ENCODE results near the gene PRRG2. TPM values are rescaled to one million over a fixed set of nuclear protein-coding genes. Genes with fewer than 3 reads are reported as not detected.
"Not testable (repeated sequence)": the region's sequence is repeated elsewhere in the genome, so short reads cannot be mapped to it uniquely, and the experiment has no call there.

Gene PRRG2
- total and polyA plus RNA-seq, 7 experiments from 2014 or later: 0.30 to 2.9 (median 0.54) TPM; not detected in 1

GRCh38 chr19:49626226-49626625, 45.1 kb downstream of the PRRG2 start:
- intact Hi-C loops (cut with micrococcal nuclease): no loop called here
- ChIA-PET CTCF (no interaction called here), POLR2A (interaction anchor here (0.5 kb wide), 1 partner anchor 37 kb away, joined by 3 read pairs; no protein-coding TSS in a partner anchor)
- H3K4me1 ChIP-seq (ENCODE audit: control insufficient read depth in 2 of 2, insufficient read depth in 2 of 2, low read length in 2 of 2): no peaks in the 10 kb centered on the region
- H3K9me3 ChIP-seq (ENCODE audit: control insufficient read depth in 2 of 3, low read length in 3 of 3): no peaks in the 10 kb centered on the region
- ATAC-seq: no peak
- no peaks in the 10 kb centered on the region for H3K27me3 ChIP-seq (ENCODE audit: control insufficient read depth in 2 of 2, insufficient read depth in 2 of 2, low read length in 2 of 2)
- Mint-ChIP-seq H3K36me3 (peaks cover 0 to 23% (median 4%) of the 10 kb centered on the region in 5 donors), H3K4me1 (peaks cover 0 to 3% (median 0%) of the 10 kb centered on the region in 7 donors), H3K4me3 (no peak overlapping the region), H3K27me3 (no peaks in the 10 kb centered on the region), H3K9me3 (no peaks in the 10 kb centered on the region), H3K27ac (no peak overlapping the region)
- H3K36me3 ChIP-seq (ENCODE audit: control insufficient read depth in 2 of 3, insufficient read depth in 3 of 3, low read length in 3 of 3): peaks cover 0 to 50% (median 5%) of the 10 kb centered on the region in 3 experiments
- no peak overlapping the region for H3K27ac ChIP-seq (ENCODE audit: low read depth, low read length)
- DNase-seq: no peak
- no peak overlapping the region for H3K4me3 ChIP-seq (ENCODE audit: low read length)

- H3K27ac Mint-ChIP-seq: peak overlapping the region in 7 of 9 donors; percentile 13 to 84 (median 67)
- H3K4me3 Mint-ChIP-seq: no peak overlapping the region
- ATAC-seq (no peak), DNase-seq (no peak)
- ChIA-PET POLR2A (no interaction called here), CTCF (interaction anchor here (0.6 kb wide), 1 partner anchor 66 kb away, joined by 3 read pairs; no protein-coding TSS in a partner anchor)
- H3K9me3 ChIP-seq (ENCODE audit: control insufficient read depth in 2 of 3, low read length in 3 of 3): no peaks in the 10 kb centered on the region
- H3K4me1 ChIP-seq (ENCODE audit: control insufficient read depth in 2 of 2, insufficient read depth in 2 of 2, low read length in 2 of 2): no peaks in the 10 kb centered on the region
- H3K27me3 Mint-ChIP-seq: no peaks in the 10 kb centered on the region
- no peaks in the 10 kb centered on the region for H3K4me1 Mint-ChIP-seq
- peaks cover 0 to 13% (median 0%) of the 10 kb centered on the region in 5 donors for H3K36me3 Mint-ChIP-seq
- peaks cover 0 to 23% (median 0%) of the 10 kb centered on the region in 3 experiments for H3K36me3 ChIP-seq (ENCODE audit: control insufficient read depth in 2 of 3, insufficient read depth in 3 of 3, low read length in 3 of 3)
- no peaks in the 10 kb centered on the region for H3K9me3 Mint-ChIP-seq
- intact Hi-C loops (cut with micrococcal nuclease): no loop called here
- H3K27ac ChIP-seq (ENCODE audit: low read depth, low read length): no peak overlapping the region
- H3K27me3 ChIP-seq (ENCODE audit: control insufficient read depth in 2 of 2, insufficient read depth in 2 of 2, low read length in 2 of 2): no peaks in the 10 kb centered on the region
- no peak overlapping the region for H3K4me3 ChIP-seq (ENCODE audit: low read length)
Observed at GRCh38 chr19:49629659-49630058, 48.5 kb downstream of the PRRG2 start.

GRCh38 chr19:49631014-49631588, 50.0 kb downstream of the PRRG2 start:
- Mint-ChIP-seq H3K4me1 (peaks cover 0 to 4% (median 0%) of the 10 kb centered on the region in 7 donors), H3K4me3 (no peak overlapping the region), H3K36me3 (peaks cover 0 to 13% (median 0%) of the 10 kb centered on the region in 5 donors), H3K27me3 (no peaks in the 10 kb centered on the region), H3K27ac (peak overlapping the region in 6 of 9 donors; percentile 13 to 73 (median 46)), H3K9me3 (peaks cover 0 to 2% (median 0%) of the 10 kb centered on the region in 11 donors)
- Histone ChIP-seq H3K4me3 (ENCODE audit: low read length) (no peak overlapping the region), H3K9me3 (ENCODE audit: control insufficient read depth in 2 of 3, low read length in 3 of 3) (no peaks in the 10 kb centered on the region), H3K36me3 (ENCODE audit: control insufficient read depth in 2 of 3, insufficient read depth in 3 of 3, low read length in 3 of 3) (peaks cover 0 to 12% (median 0%) of the 10 kb centered on the region in 3 experiments), H3K4me1 (ENCODE audit: control insufficient read depth in 2 of 2, insufficient read depth in 2 of 2, low read length in 2 of 2) (no peaks in the 10 kb centered on the region), H3K27me3 (ENCODE audit: control insufficient read depth in 2 of 2, insufficient read depth in 2 of 2, low read length in 2 of 2) (no peaks in the 10 kb centered on the region), H3K27ac (ENCODE audit: low read depth, low read length) (no peak overlapping the region)
- POLR2A ChIA-PET: interaction anchor here (0.6 to 1.2 kb wide), 2 partner anchors 28 to 146 kb away, joined by 3 read pairs; no protein-coding TSS in a partner anchor
- DNase-seq (no peak), ATAC-seq (no peak)
- intact Hi-C loops (cut with micrococcal nuclease): no loop called here
- CTCF ChIA-PET: interaction anchor here (1.0 kb wide), 1 partner anchor 38 kb away, joined by 4 read pairs; no protein-coding TSS in a partner anchor

- Mint-ChIP-seq H3K4me1 (peaks cover 0 to 4% (median 0%) of the 10 kb centered on the region in 7 donors), H3K36me3 (peaks cover 0 to 9% (median 0%) of the 10 kb centered on the region in 5 donors), H3K27ac (peak overlapping the region in 4 of 9 donors; percentile 12 to 40 (median 32)), H3K9me3 (peaks cover 0 to 2% (median 0%) of the 10 kb centered on the region in 11 donors), H3K27me3 (no peaks in the 10 kb centered on the region), H3K4me3 (no peak overlapping the region)
- Histone ChIP-seq H3K4me3 (ENCODE audit: low read length) (no peak overlapping the region), H3K27me3 (ENCODE audit: control insufficient read depth in 2 of 2, insufficient read depth in 2 of 2, low read length in 2 of 2) (no peaks in the 10 kb centered on the region), H3K4me1 (ENCODE audit: control insufficient read depth in 2 of 2, insufficient read depth in 2 of 2, low read length in 2 of 2) (no peaks in the 10 kb centered on the region), H3K9me3 (ENCODE audit: control insufficient read depth in 2 of 3, low read length in 3 of 3) (no peaks in the 10 kb centered on the region), H3K27ac (ENCODE audit: low read depth, low read length) (no peak overlapping the region), H3K36me3 (ENCODE audit: control insufficient read depth in 2 of 3, insufficient read depth in 3 of 3, low read length in 3 of 3) (peaks cover 0 to 7% (median 0%) of the 10 kb centered on the region in 3 experiments)
- ChIA-PET POLR2A (interaction anchor here (1.2 kb wide), 1 partner anchor 29 kb away, joined by 3 read pairs; no protein-coding TSS in a partner anchor), CTCF (interaction anchor here (1.0 kb wide), 1 partner anchor 38 kb away, joined by 4 read pairs; no protein-coding TSS in a partner anchor)
- intact Hi-C loops (cut with micrococcal nuclease): no loop called here
- ATAC-seq (no peak), DNase-seq (no peak)
Observed at GRCh38 chr19:49631610-49632192, 50.6 kb downstream of the PRRG2 start.

GRCh38 chr19:49632576-49632975, 51.5 kb downstream of the PRRG2 start:
- POLR2A ChIA-PET: no interaction called here
- CTCF ChIA-PET: no interaction called here

GRCh38 chr19:49633273-49633672, 52.2 kb downstream of the PRRG2 start:
- H3K4me3 Mint-ChIP-seq: not testable (repeated sequence)
- POLR2A ChIA-PET: interaction anchor here (0.7 kb wide), 1 partner anchor 270 kb away, joined by 6 read pairs; no protein-coding TSS in a partner anchor

More at GRCh38 chr19:49632576-49632975, 51.5 kb downstream of the PRRG2 start:
- no peaks in the 10 kb centered on the region for H3K4me1 ChIP-seq (ENCODE audit: control insufficient read depth in 2 of 2, insufficient read depth in 2 of 2, low read length in 2 of 2)
- Mint-ChIP-seq H3K27ac (peak overlapping the region in 1 of 9 donors; percentile 74), H3K27me3 (no peaks in the 10 kb centered on the region), H3K36me3 (peaks cover 0 to 5% (median 0%) of the 10 kb centered on the region in 5 donors), H3K4me3 (no peak overlapping the region), H3K4me1 (peaks cover under 1 to 6% (median 2%) of the 10 kb centered on the region in 7 donors), H3K9me3 (peaks cover 0 to 2% (median 0%) of the 10 kb centered on the region in 11 donors)
- H3K36me3 ChIP-seq (ENCODE audit: control insufficient read depth in 2 of 3, insufficient read depth in 3 of 3, low read length in 3 of 3): peaks cover 0 to 3% (median 0%) of the 10 kb centered on the region in 3 experiments
- intact Hi-C loops (cut with micrococcal nuclease): no loop called here
- no peaks in the 10 kb centered on the region for H3K9me3 ChIP-seq (ENCODE audit: control insufficient read depth in 2 of 3, low read length in 3 of 3)
- no peak for DNase-seq
- no peaks in the 10 kb centered on the region for H3K27me3 ChIP-seq (ENCODE audit: control insufficient read depth in 2 of 2, insufficient read depth in 2 of 2, low read length in 2 of 2)
- H3K27ac ChIP-seq (ENCODE audit: low read depth, low read length): no peak overlapping the region
- no peak overlapping the region for H3K4me3 ChIP-seq (ENCODE audit: low read length)
- ATAC-seq: no peak

More at GRCh38 chr19:49633273-49633672, 52.2 kb downstream of the PRRG2 start:
- H3K9me3 ChIP-seq (ENCODE audit: control insufficient read depth in 2 of 3, low read length in 3 of 3); DNase-seq; H3K4me3 ChIP-seq (ENCODE audit: low read length); H3K36me3 ChIP-seq (ENCODE audit: control insufficient read depth in 2 of 3, insufficient read depth in 3 of 3, low read length in 3 of 3); intact Hi-C loops (cut with micrococcal nuclease); H3K27me3 Mint-ChIP-seq; H3K9me3 Mint-ChIP-seq; H3K4me1 ChIP-seq (ENCODE audit: control insufficient read depth in 2 of 2, insufficient read depth in 2 of 2, low read length in 2 of 2); H3K36me3 Mint-ChIP-seq; ATAC-seq; CTCF ChIA-PET; H3K27me3 ChIP-seq (ENCODE audit: control insufficient read depth in 2 of 2, insufficient read depth in 2 of 2, low read length in 2 of 2); H3K27ac ChIP-seq (ENCODE audit: low read depth, low read length): not testable (repeated sequence)
- Mint-ChIP-seq H3K4me1 (peaks cover 8 to 11% (median 9%) of the 10 kb centered on the region in 7 donors), H3K27ac (peak overlapping the region in 2 of 9 donors; percentile 45 to 65)

Measured in naive thymus-derived CD4-positive, alpha-beta T cell (primary cell).